Fibroblast of the aortic adventitia (primary cell): ENCODE results near the gene HMGA1. TPM values are rescaled to one million over a fixed set of nuclear protein-coding genes. Genes with fewer than 3 reads are reported as not detected.
A peak's percentile ranks its signal among the peaks of the same experiment; 100 is the strongest.
"Not testable (repeated sequence)": the region's sequence is repeated elsewhere in the genome, so short reads cannot be mapped to it uniquely, and the experiment has no call there.

Experiments
- DNase-seq: peaks from one replicate; pipeline ENCODE4 v3.0.0-alpha.2; 2010; ENCODE audit warnings: low read depth
- H3K4me3 ChIP-seq: 2 replicates; pipeline ENCODE4 v1.5.1; 2011; ENCODE audit warnings: low read depth, mild to moderate bottlenecking, control low read depth, low read length, moderate library complexity
- CTCF ChIP-seq: IDR thresholded peaks from 2 replicates; pipeline ENCODE4 v1.5.1; 2011; ENCODE audit warnings: mild to moderate bottlenecking, low read length, control low read depth, inconsistent platforms; ENCODE audit not compliant: insufficient read depth
- total RNA-seq: library from RNA; depleted of rRNA; stranded (reverse); fragments of >200 nt; gene quantifications from 2 replicates; pipeline ENCODE4 v1.2.3, GENCODE V29; 2012; ENCODE audit warnings: low replicate concordance

The HMGA1 gene
- total RNA-seq, 1 donor: 635 TPM

GRCh38 chr6:34267746-34268145 is 31.1 kb downstream of the HMGA1 start:
- no peak for DNase-seq
- TF ChIP-seq CTCF: no peak

GRCh38 chr6:34269132-34269531 is 32.5 kb downstream of the HMGA1 start:
- H3K4me3 ChIP-seq, DNase-seq: not testable (repeated sequence)

More at GRCh38 chr6:34267746-34268145, 31.1 kb downstream of the HMGA1 start:
- H3K4me3 ChIP-seq: no peak overlapping the region

- DNase-seq, H3K4me3 ChIP-seq: not testable (repeated sequence)
These were observed 33.1 kb downstream of the HMGA1 start for GRCh38 chr6:34269658-34270341.

GRCh38 chr6:34272013-34272926 is 35.6 kb downstream of the HMGA1 start:
- TF ChIP-seq CTCF: peak; percentile 13
- DNase-seq: no peak
- no peak overlapping the region for H3K4me3 ChIP-seq

GRCh38 chr6:34273242-34273805 is 36.7 kb downstream of the HMGA1 start:
- DNase-seq: peak; percentile 30
- TF ChIP-seq CTCF: no peak
- H3K4me3 ChIP-seq: no peak overlapping the region

GRCh38 chr6:34274129-34274528 is 37.5 kb downstream of the HMGA1 start:
- TF ChIP-seq CTCF: no peak
- H3K4me3 ChIP-seq: no peak overlapping the region
- DNase-seq: no peak

GRCh38 chr6:34275128-34275804 is 38.6 kb downstream of the HMGA1 start:
- DNase-seq: no peak
- no peak for TF ChIP-seq CTCF
- H3K4me3 ChIP-seq: no peak overlapping the region
